GM18526 (cell line): ENCODE measurements around the gene AGAP2.

Experiments used
- POLR2A ChIP-seq: IDR thresholded peaks from 3 replicates; pipeline ENCODE4 v1.6.1; 2011; ENCODE audit not compliant: insufficient read length; ENCODE audit errors: extremely low read depth

Gene AGAP2

DNA sequence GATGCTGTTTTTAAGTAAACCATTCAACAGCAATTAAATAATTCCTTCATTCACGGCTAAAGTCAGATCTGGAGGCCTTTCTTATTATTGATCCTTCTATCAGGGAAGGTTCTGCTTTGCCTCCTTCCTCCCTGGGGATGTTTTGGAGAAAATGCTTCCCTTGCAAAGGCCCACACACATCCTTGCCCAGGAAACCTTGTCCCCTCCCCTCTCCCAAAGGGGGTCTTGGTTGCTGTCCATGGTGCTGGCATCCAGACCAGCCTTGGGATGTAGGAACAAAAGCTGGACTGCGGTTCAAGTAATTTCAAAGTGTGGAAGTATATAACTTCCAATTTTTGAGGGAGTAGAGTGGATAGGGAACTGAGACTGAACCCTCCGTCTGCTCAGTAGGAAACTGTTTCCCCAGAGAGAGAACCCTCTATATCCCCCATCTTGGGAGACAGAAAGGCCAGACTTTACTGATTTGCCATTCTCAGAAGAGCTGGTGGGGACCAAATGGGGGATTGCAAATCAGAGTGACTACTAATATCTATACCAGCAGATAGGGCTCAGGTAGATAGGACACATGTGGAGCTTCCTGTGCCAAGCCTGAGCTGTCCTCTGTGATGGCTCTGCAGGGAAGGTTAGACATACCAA, 21.9 kb upstream of the AGAP2 start:
- TF ChIP-seq POLR2A: no peak

- TF ChIP-seq POLR2A: no peak
Observed at GRCh38 chr12:57759360-57759980, 20.9 kb upstream of the AGAP2 start.

GRCh38 chr12:57758552-57759359, 20.2 kb upstream of the AGAP2 start:
- no peak for TF ChIP-seq POLR2A

DNA sequence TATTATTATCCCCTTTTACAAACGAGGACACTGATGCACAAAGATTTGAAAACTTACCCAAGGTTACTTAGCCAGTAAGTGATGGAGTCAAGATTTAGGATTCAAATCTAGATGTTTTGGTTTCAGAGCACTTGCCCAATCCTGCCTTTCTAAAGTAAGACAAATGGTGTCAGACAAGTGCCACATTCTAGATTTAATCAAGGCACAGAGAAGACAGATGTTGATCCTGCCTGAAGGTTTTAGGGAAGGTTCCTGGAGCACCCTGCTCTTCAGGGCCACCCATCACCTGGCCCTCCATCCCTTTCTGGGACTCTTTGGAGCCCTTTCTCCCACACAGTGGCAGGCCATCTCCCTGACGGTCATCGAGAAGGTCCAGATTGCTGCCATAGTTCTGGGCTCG, 19.2 kb upstream of the AGAP2 start:
- TF ChIP-seq POLR2A: no peak

GRCh38 chr12:57756406-57757341, 18.1 kb upstream of the AGAP2 start:
- TF ChIP-seq POLR2A: peak; percentile 5

- peak; percentile 10 for TF ChIP-seq POLR2A
Observed at GRCh38 chr12:57755454-57756372, 17.2 kb upstream of the AGAP2 start.

DNA sequence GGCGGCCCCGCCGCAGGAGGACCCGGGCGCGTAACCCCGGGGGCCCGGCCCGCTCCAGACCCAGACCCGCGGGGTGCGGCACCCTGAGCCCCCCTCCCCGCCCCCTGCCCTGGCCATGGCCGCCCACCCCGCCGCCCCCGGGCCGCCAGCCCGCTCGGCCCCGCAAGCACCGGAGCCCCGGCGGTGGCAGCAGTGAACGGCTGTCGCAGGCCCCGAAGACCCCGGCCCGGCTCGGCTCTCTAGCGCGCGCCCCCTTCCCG, 16.6 kb upstream of the AGAP2 start:
- no peak for TF ChIP-seq POLR2A

- no peak for TF ChIP-seq POLR2A
Observed at GRCh38 chr12:57754411-57755193, 16.1 kb upstream of the AGAP2 start, which contains the start of gene MARCHF9. TSS of gene MARCHF9 (plus strand) at chr12:57755103. CDS start at chr12:57755529, 426 bp downstream.

- TF ChIP-seq POLR2A: no peak
Observed at GRCh38 chr12:57753756-57754337, 15.3 kb upstream of the AGAP2 start.

DNA sequence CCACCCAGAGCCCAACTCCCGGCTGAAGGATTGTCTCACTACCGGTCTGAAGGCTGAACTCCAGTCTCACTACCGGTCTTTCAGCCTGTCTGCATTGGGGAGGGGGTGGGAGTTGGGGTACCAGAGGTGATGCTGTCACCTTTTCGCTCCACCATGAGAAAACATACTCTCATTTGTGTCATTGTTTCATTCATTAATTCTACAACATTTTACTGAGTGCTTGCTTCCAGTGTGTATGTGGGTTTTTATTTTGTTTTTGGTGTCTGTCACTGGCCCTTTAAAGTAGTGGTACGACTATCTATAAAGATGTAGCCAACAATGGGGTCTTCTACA, 14.1 kb upstream of the AGAP2 start:
- TF ChIP-seq POLR2A: no peak

DNA sequence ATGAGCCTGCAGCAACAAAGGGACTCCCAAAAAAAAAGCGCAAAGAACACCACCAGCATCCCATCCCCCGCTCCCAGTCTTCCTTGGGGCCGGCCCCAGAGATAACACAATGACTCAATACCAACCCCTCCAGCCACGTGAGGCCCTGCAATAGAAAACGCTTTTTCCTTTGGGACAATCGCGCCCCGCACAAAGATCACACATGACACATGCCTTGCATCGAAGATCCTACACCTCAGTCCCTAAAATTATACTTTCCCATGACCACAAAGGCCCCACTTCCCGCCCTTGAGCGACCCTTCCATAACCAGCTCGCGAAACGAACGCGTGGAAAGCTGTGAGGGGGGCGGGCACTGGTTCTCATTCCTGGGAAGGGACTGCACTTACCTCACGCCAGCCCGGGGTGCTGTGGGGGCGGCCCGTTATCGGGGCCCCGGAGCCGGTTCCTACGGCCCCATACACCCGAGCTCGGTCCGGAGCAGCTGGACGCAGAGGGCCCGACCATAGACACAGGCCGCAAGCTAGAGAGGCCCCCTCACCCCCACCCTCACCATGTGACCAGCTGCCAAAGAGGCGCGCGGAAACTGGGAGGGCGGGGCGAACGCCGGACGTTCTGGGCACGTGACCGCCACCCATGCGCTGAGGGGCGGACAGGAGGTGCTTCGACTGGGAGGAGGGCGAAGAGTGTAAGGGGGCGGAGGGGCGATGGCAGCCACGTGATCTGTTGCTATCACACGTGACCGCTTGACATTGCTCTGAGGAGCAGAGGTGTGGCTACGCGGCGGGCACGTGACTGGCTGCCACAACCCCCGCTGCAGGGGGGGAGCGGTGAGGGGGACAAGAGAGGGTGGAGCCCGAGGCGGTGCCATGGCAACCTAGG, 13.5 kb upstream of the AGAP2 start, which contains the start of gene CDK4:
TSS of gene CDK4 (minus strand) at position 523 of the 880 bp plus-strand sequence. CDS start 593 bp downstream, outside the sequence.
- TF ChIP-seq POLR2A: peak; percentile 69

DNA sequence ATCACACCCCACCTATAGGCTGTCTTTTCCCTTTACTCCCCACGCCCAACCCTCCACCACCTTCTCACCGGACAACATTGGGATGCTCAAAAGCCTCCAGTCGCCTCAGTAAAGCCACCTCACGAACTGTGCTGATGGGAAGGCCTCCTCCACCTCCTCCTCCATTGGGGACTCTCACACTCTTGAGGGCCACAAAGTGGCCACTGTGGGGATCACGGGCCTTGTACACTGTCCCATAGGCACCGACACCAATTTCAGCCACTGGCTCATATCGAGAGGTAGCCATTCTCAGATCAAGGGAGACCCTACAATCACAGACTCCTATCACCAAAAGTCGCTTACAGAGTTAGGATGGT, 12.9 kb upstream of the AGAP2 start:
- no peak for TF ChIP-seq POLR2A
